ENCODE results near the gene ZBTB17. TPM values are rescaled to one million over a fixed set of nuclear protein-coding genes. Genes with fewer than 3 reads are reported as not detected.
A peak's percentile ranks its signal among the peaks of the same experiment; 100 is the strongest.

The ZBTB17 gene
- total and polyA plus RNA-seq, 5 donors from 2014 or later, result 13.5 to 93.0 (median 18.1) TPM

- peaks cover 13% of the 10 kb centered on the region for H3K36me3 ChIP-seq (ENCODE audit: control insufficient read depth, insufficient read depth, low read length)
- H3K27ac Mint-ChIP-seq, result peak overlapping the region; percentile 80 to 91 (median 91)
- H3K27me3 Mint-ChIP-seq, result no peaks in the 10 kb centered on the region
- no peaks in the 10 kb centered on the region for H3K27me3 ChIP-seq (ENCODE audit: control insufficient read depth, insufficient read depth, low read length)
- peak; percentile 66 to 71 for ATAC-seq (ENCODE audit: low read depth in 2 of 2)
- H3K4me1 ChIP-seq (ENCODE audit: control insufficient read depth, insufficient read depth, low read length, poor library complexity, severe bottlenecking), result peaks cover 35% of the 10 kb centered on the region
- no peaks in the 10 kb centered on the region for H3K9me3 Mint-ChIP-seq
- peaks cover 13% of the 10 kb centered on the region for H3K36me3 Mint-ChIP-seq
- H3K27ac ChIP-seq (ENCODE audit: insufficient read depth, low read length, poor library complexity, severe bottlenecking), result peak overlapping the region; percentile 63
- H3K4me3 ChIP-seq (ENCODE audit: low read depth, low read length), result peak overlapping the region; percentile 65
- peak overlapping the region; percentile 43 to 89 (median 70) for H3K4me3 Mint-ChIP-seq
- H3K4me1 Mint-ChIP-seq, result peaks cover 32 to 66% (median 49%) of the 10 kb centered on the region in 4 donors
- DNase-seq, result peak; percentile 32 to 68 (median 36)
- H3K9me3 ChIP-seq (ENCODE audit: control insufficient read depth in 2 of 2, low read length in 2 of 2), result no peaks in the 10 kb centered on the region
These were observed 9.6 kb downstream of the ZBTB17 start for GRCh38 chr1:15966081-15966955.

DNA sequence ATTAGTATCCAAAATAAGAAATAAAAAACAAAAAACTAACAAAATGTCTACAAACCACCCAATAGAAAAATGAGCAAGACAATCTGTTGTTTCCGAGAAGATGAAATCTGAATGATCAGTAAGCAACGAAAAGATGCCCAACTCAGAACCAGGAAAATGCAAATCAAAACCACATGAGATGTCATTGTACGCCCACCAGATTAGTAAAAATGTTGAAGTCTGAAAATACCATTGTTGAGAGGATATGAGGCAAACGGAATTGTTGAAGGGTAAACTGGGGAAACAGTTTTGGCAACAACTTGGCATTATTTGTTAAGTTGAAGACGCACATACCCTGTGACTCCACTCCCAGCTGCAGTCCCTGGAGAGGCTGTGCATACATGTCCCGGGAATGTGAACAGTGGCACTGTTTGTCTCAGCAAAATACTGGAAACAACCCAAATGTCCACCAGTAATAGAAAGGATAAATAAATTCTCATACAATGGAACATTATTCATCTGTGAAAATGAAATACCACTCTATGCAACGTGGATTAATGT is 10.6 kb downstream of the ZBTB17 start:
- H3K4me3 Mint-ChIP-seq, result peak overlapping the region; percentile 56 to 89 (median 70)
- H3K27me3 Mint-ChIP-seq, result no peaks in the 10 kb centered on the region
- Histone ChIP-seq H3K36me3 (ENCODE audit: control insufficient read depth, insufficient read depth, low read length) (peaks cover 13% of the 10 kb centered on the region), H3K4me1 (ENCODE audit: control insufficient read depth, insufficient read depth, low read length, poor library complexity, severe bottlenecking) (peaks cover 35% of the 10 kb centered on the region), H3K27ac (ENCODE audit: insufficient read depth, low read length, poor library complexity, severe bottlenecking) (peak overlapping the region; percentile 63), H3K4me3 (ENCODE audit: low read depth, low read length) (peak overlapping the region; percentile 65), H3K9me3 (ENCODE audit: control insufficient read depth in 2 of 2, low read length in 2 of 2) (no peaks in the 10 kb centered on the region), H3K27me3 (ENCODE audit: control insufficient read depth, insufficient read depth, low read length) (no peaks in the 10 kb centered on the region)
- DNase-seq, result peak in 1 of 3 donors; percentile 54
- peak overlapping the region; percentile 80 to 91 (median 91) for H3K27ac Mint-ChIP-seq
- peaks cover 32 to 72% (median 55%) of the 10 kb centered on the region in 4 donors for H3K4me1 Mint-ChIP-seq
- ATAC-seq (ENCODE audit: low read depth in 2 of 2), result no peak
- peaks cover 13% of the 10 kb centered on the region for H3K36me3 Mint-ChIP-seq
- no peaks in the 10 kb centered on the region for H3K9me3 Mint-ChIP-seq

DNA sequence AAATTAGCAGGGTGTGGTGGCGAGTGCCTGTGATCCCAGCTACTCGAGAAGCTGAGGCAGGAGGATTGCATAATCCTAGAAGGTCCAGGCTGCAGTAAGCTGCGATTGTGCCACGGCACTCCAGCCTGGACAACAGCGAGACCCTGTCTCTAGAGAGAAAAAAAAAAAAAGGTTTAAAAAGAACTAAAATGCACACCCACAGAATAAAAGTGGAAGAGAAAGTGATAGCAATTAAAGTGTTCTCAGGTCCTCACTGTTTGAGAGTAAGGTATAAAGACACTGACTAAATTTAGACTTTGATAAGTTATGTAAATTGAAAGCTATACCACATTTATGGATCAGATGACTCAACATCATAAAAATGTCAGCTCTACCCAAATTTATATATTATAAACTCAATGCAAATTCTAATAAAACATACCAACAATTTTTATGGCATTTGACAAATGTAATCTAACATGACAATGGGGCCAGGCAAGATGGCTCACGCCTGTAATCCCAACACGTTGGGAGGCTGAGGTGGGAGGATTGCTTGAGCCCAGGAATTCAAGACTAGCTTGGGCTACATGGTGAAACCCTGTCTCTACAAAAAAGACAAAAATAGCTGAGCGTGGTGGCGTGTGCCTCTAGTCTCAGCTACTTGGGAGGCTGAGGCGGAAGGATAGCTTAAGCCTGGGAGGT is 11.8 kb downstream of the ZBTB17 start:
- no peaks in the 10 kb centered on the region for H3K27me3 ChIP-seq (ENCODE audit: control insufficient read depth, insufficient read depth, low read length)
- H3K4me3 ChIP-seq (ENCODE audit: low read depth, low read length), result peak overlapping the region; percentile 39
- H3K9me3 ChIP-seq (ENCODE audit: control insufficient read depth in 2 of 2, low read length in 2 of 2), result no peaks in the 10 kb centered on the region
- H3K27ac ChIP-seq (ENCODE audit: insufficient read depth, low read length, poor library complexity, severe bottlenecking), result peak overlapping the region; percentile 9
- H3K27me3 Mint-ChIP-seq, result no peaks in the 10 kb centered on the region
- no peak for ATAC-seq (ENCODE audit: low read depth in 2 of 2)
- peaks cover 4% of the 10 kb centered on the region for H3K36me3 ChIP-seq (ENCODE audit: control insufficient read depth, insufficient read depth, low read length)
- H3K4me1 Mint-ChIP-seq, result peaks cover 28 to 75% (median 58%) of the 10 kb centered on the region in 4 donors
- H3K36me3 Mint-ChIP-seq, result peaks cover 5% of the 10 kb centered on the region
- H3K27ac Mint-ChIP-seq, result peak overlapping the region; percentile 80 to 92 (median 91)
- H3K4me3 Mint-ChIP-seq, result peak overlapping the region; percentile 13 to 87 (median 70)
- peak in 1 of 3 donors; percentile 55 for DNase-seq
- H3K4me1 ChIP-seq (ENCODE audit: control insufficient read depth, insufficient read depth, low read length, poor library complexity, severe bottlenecking), result peaks cover 35% of the 10 kb centered on the region
- no peaks in the 10 kb centered on the region for H3K9me3 Mint-ChIP-seq

DNA sequence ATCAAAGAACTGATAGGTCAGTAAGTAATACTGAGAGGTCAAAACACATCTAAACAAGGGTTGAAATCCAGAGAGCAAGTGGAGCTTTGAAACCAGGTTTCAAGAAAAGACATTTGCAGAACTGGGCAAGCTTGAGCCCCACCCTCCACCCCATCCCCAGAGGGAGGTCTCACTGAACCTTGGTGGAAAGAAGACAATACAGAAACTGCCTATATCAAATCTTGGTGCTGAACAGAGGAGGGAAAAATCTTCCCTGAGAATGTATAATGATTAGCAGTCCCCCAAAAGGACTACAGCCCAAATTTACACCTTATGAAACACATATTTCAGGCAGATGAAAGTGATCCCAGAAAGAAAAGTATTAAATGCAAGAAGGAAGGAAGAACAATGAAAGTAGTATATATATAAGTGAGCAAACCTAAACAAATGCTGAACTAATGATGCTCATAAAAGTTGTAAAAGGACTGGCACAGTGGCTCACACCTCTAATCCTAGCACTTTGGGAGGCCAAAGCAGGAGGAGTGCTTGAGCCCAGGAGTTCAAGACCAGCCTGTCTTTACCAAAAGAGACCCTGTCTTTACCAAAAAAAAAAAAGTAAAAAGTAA is 12.4 kb downstream of the ZBTB17 start:
- Mint-ChIP-seq H3K4me1 (peaks cover 28 to 78% (median 58%) of the 10 kb centered on the region in 4 donors), H3K27ac (peak overlapping the region; percentile 2 to 92 (median 6)), H3K36me3 (peaks cover 4% of the 10 kb centered on the region), H3K27me3 (no peaks in the 10 kb centered on the region), H3K9me3 (no peaks in the 10 kb centered on the region), H3K4me3 (peak overlapping the region; percentile 13 to 87 (median 48))
- Histone ChIP-seq H3K4me1 (ENCODE audit: control insufficient read depth, insufficient read depth, low read length, poor library complexity, severe bottlenecking) (peaks cover 35% of the 10 kb centered on the region), H3K4me3 (ENCODE audit: low read depth, low read length) (peak overlapping the region; percentile 39), H3K27me3 (ENCODE audit: control insufficient read depth, insufficient read depth, low read length) (no peaks in the 10 kb centered on the region), H3K27ac (ENCODE audit: insufficient read depth, low read length, poor library complexity, severe bottlenecking) (peak overlapping the region; percentile 9), H3K36me3 (ENCODE audit: control insufficient read depth, insufficient read depth, low read length) (no peaks in the 10 kb centered on the region), H3K9me3 (ENCODE audit: control insufficient read depth in 2 of 2, low read length in 2 of 2) (no peaks in the 10 kb centered on the region)
- DNase-seq (no peak), ATAC-seq (ENCODE audit: low read depth in 2 of 2) (no peak)

DNA sequence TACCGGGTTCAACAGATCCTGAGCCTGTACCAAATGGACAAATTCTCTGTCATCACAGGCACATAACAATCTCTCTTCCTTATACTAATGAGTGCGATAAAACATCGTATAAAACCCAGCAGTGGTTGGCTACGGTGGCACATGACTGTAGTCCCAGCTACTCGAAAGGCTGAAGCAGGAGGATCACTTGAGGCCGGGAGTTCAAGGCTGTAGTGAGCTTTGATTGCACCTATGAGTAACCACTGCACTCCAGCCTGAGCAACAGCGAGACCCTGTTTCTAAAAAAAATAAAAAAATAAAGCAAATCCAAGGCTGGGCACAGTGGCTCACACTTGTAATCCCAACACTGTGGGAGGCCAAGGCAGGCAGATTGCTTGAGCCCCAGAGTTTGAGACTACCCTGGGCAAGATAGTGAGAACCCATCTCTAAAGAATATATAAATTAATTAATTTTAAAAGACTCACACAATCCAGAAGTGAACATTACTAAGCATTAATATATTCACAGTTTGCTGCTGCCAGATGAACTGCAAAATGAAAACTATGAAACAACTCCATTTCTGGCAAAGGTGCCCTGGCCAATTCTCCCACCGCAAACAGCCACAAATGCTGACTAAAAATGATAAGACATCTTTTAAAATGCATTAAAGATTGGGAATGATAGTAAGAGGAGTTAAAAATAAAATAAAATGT is 13.1 kb downstream of the ZBTB17 start:
- DNase-seq (no peak), ATAC-seq (ENCODE audit: low read depth in 2 of 2) (no peak)
- Mint-ChIP-seq H3K36me3 (no peaks in the 10 kb centered on the region), H3K27me3 (no peaks in the 10 kb centered on the region), H3K9me3 (peaks cover 0 to 1% (median 0%) of the 10 kb centered on the region in 7 donors), H3K4me1 (peaks cover 31 to 78% (median 57%) of the 10 kb centered on the region in 4 donors), H3K27ac (peak overlapping the region in 2 of 3 donors; percentile 6 to 84), H3K4me3 (no peak overlapping the region)
- H3K27me3 ChIP-seq (ENCODE audit: control insufficient read depth, insufficient read depth, low read length), result no peaks in the 10 kb centered on the region
- H3K27ac ChIP-seq (ENCODE audit: insufficient read depth, low read length, poor library complexity, severe bottlenecking), result no peak overlapping the region
- no peaks in the 10 kb centered on the region for H3K36me3 ChIP-seq (ENCODE audit: control insufficient read depth, insufficient read depth, low read length)
- peaks cover 35% of the 10 kb centered on the region for H3K4me1 ChIP-seq (ENCODE audit: control insufficient read depth, insufficient read depth, low read length, poor library complexity, severe bottlenecking)
- no peaks in the 10 kb centered on the region for H3K9me3 ChIP-seq (ENCODE audit: control insufficient read depth in 2 of 2, low read length in 2 of 2)
- no peak overlapping the region for H3K4me3 ChIP-seq (ENCODE audit: low read depth, low read length)

DNA sequence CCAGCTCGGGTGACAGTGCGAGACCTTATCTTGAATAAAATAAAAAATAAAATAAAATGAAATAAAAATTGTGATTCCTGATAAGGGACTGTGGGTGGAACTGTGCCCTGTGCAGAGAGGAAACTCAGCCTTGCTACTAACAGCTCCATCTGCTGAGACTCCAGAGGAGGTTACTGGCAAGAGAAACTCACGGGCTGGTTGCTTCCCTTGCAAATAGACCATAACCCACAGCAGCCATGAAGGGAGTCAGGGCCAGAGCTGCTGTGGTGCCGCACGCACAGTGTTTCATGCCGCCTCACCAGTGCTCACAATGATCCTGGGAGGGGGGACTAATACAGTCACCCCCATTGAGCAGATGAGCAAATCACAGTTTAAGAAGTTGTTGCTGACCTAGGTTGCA is 13.7 kb downstream of the ZBTB17 start:
- H3K27me3 Mint-ChIP-seq, result no peaks in the 10 kb centered on the region
- H3K4me3 ChIP-seq (ENCODE audit: low read depth, low read length), result no peak overlapping the region
- H3K4me3 Mint-ChIP-seq, result no peak overlapping the region
- peaks cover 35% of the 10 kb centered on the region for H3K4me1 ChIP-seq (ENCODE audit: control insufficient read depth, insufficient read depth, low read length, poor library complexity, severe bottlenecking)
- ATAC-seq (ENCODE audit: low read depth in 2 of 2) (no peak), DNase-seq (no peak)
- H3K27me3 ChIP-seq (ENCODE audit: control insufficient read depth, insufficient read depth, low read length), result no peaks in the 10 kb centered on the region
- H3K4me1 Mint-ChIP-seq, result peaks cover 34 to 78% (median 55%) of the 10 kb centered on the region in 4 donors
- peak overlapping the region in 1 of 3 donors; percentile 43 for H3K27ac Mint-ChIP-seq
- H3K9me3 ChIP-seq (ENCODE audit: control insufficient read depth in 2 of 2, low read length in 2 of 2), result no peaks in the 10 kb centered on the region
- peaks cover 4% of the 10 kb centered on the region for H3K36me3 ChIP-seq (ENCODE audit: control insufficient read depth, insufficient read depth, low read length)
- H3K36me3 Mint-ChIP-seq, result peaks cover 4% of the 10 kb centered on the region
- no peak overlapping the region for H3K27ac ChIP-seq (ENCODE audit: insufficient read depth, low read length, poor library complexity, severe bottlenecking)
- H3K9me3 Mint-ChIP-seq, result peaks cover 0 to 1% (median 0%) of the 10 kb centered on the region in 7 donors

GRCh38 chr1:15961492-15961891 is 14.4 kb downstream of the ZBTB17 start:
- peak overlapping the region in 1 of 4 donors; percentile 30 for H3K4me3 Mint-ChIP-seq
- H3K4me1 Mint-ChIP-seq, result peaks cover 37 to 77% (median 54%) of the 10 kb centered on the region in 4 donors

More at GRCh38 chr1:15961492-15961891, 14.4 kb downstream of the ZBTB17 start:
- Histone ChIP-seq H3K27ac (ENCODE audit: insufficient read depth, low read length, poor library complexity, severe bottlenecking) (no peak overlapping the region), H3K9me3 (ENCODE audit: control insufficient read depth in 2 of 2, low read length in 2 of 2) (no peaks in the 10 kb centered on the region), H3K4me3 (ENCODE audit: low read depth, low read length) (no peak overlapping the region), H3K27me3 (ENCODE audit: control insufficient read depth, insufficient read depth, low read length) (no peaks in the 10 kb centered on the region), H3K36me3 (ENCODE audit: control insufficient read depth, insufficient read depth, low read length) (peaks cover 4% of the 10 kb centered on the region), H3K4me1 (ENCODE audit: control insufficient read depth, insufficient read depth, low read length, poor library complexity, severe bottlenecking) (peaks cover 29% of the 10 kb centered on the region)
- H3K9me3 Mint-ChIP-seq, result peaks cover 0 to 1% (median 0%) of the 10 kb centered on the region in 7 donors
- ATAC-seq (ENCODE audit: low read depth in 2 of 2) (no peak), DNase-seq (no peak)
- H3K36me3 Mint-ChIP-seq, result peaks cover 8% of the 10 kb centered on the region
- no peak overlapping the region for H3K27ac Mint-ChIP-seq
- no peaks in the 10 kb centered on the region for H3K27me3 Mint-ChIP-seq
